MM.1S (cell line): ENCODE measurements around the gene POLR2H.

Experiments
- DNase-seq: peaks from one replicate; pipeline ENCODE4 v3.0.0-alpha.2; 2015
- H2AFZ ChIP-seq: fragments of 300-600 bp; sonication (generic); 2 replicates; pipeline ENCODE4 v1.6.0; 2016; ENCODE audit warnings: antibody characterized with exemption, low read length
- H3F3A ChIP-seq: fragments of 300-600 bp; sonication (generic); 2 replicates; pipeline ENCODE4 v1.6.1; 2016; ENCODE audit warnings: mild to moderate bottlenecking, antibody characterized with exemption, low read length, moderate library complexity, mixed read lengths; ENCODE audit not compliant: insufficient read depth
- H3K27ac ChIP-seq: fragments of 300-600 bp; sonication (generic); 2 replicates; pipeline ENCODE4 v1.5.1; 2016; ENCODE audit warnings: mild to moderate bottlenecking, low read length
- H3K27me3 ChIP-seq: fragments of 300-600 bp; sonication (generic); replicated peaks from 2 replicates; pipeline ENCODE4 v1.6.0; 2016; ENCODE audit warnings: low read length; ENCODE audit not compliant: insufficient read depth
- H3K36me3 ChIP-seq: fragments of 300-600 bp; sonication (generic); replicated peaks from 2 replicates; pipeline ENCODE4 v1.6.1; 2016; ENCODE audit warnings: mild to moderate bottlenecking, low read length, mixed read lengths; ENCODE audit not compliant: insufficient read depth
- H3K4me1 ChIP-seq: fragments of 300-600 bp; sonication (generic); 2 replicates; pipeline ENCODE4 v1.6.1; 2016; ENCODE audit warnings: low read length, mixed read lengths
- H3K4me2 ChIP-seq: fragments of 300-600 bp; sonication (generic); 2 replicates; pipeline ENCODE4 v1.6.0; 2016; ENCODE audit warnings: low read depth, low read length
- H3K4me3 ChIP-seq: fragments of 300-600 bp; sonication (generic); 2 replicates; pipeline ENCODE4 v1.5.1; 2016; ENCODE audit warnings: low read length, mixed read lengths
- H3K79me2 ChIP-seq: fragments of 300-600 bp; sonication (generic); 2 replicates; pipeline ENCODE4 v1.6.1; 2016; ENCODE audit warnings: mixed run types, low read length, mixed read lengths
- H3K9ac ChIP-seq: fragments of 300-600 bp; sonication (generic); 2 replicates; pipeline ENCODE4 v1.6.1; 2016; ENCODE audit warnings: low read length, mixed read lengths
- H3K9me2 ChIP-seq: fragments of 300-600 bp; sonication (generic); replicated peaks from 2 replicates; pipeline ENCODE4 v1.6.1; 2016; ENCODE audit warnings: mild to moderate bottlenecking, low read length, mixed read lengths; ENCODE audit not compliant: insufficient read depth
- H3K9me3 ChIP-seq: fragments of 300-600 bp; sonication (generic); replicated peaks from 2 replicates; pipeline ENCODE4 v1.6.1; 2016; ENCODE audit warnings: mild to moderate bottlenecking, low read length, mixed read lengths; ENCODE audit not compliant: insufficient read depth
- H4K20me1 ChIP-seq: fragments of 300-600 bp; sonication (generic); 2 replicates; pipeline ENCODE4 v1.6.1; 2016; ENCODE audit warnings: mild to moderate bottlenecking, low read length, moderate library complexity, mixed read lengths; ENCODE audit not compliant: insufficient read depth
- CTCF ChIP-seq: fragments of 300-600 bp; sonication (generic); IDR thresholded peaks from 2 replicates; pipeline ENCODE4 v1.5.1; 2016; ENCODE audit warnings: antibody characterized with exemption, low read length, mixed read lengths
- EZH2 ChIP-seq: fragments of 300-600 bp; sonication (generic); optimal IDR thresholded peaks from 2 replicates; pipeline ENCODE3; 2017; ENCODE audit warnings: low read depth, mild to moderate bottlenecking, antibody characterized with exemption, low read length, mixed read lengths
- EZH2phosphoT487 ChIP-seq: fragments of 300-600 bp; sonication (generic); IDR thresholded peaks from 2 replicates; pipeline ENCODE4 v1.6.1; 2018; ENCODE audit warnings: antibody characterized with exemption, low read length

POLR2H gene

GRCh38 chr3:184381261-184382224 is 20.0 kb downstream of the POLR2H start:
- no peaks in the 10 kb centered on the region for H3K79me2 ChIP-seq
- TF ChIP-seq CTCF = no peak
- peak overlapping the region; percentile 96; the same call in 1 of the 2 replicates for H3K4me2 ChIP-seq
- no peaks in the 10 kb centered on the region for H3F3A ChIP-seq
- peaks cover 64% of the 10 kb centered on the region for H3K27me3 ChIP-seq
- H3K27ac ChIP-seq = no peak overlapping the region
- no peak overlapping the region for H3K4me3 ChIP-seq
- no peaks in the 10 kb centered on the region for H3K9me3 ChIP-seq
- H3K9ac ChIP-seq = no peak overlapping the region
- no peaks in the 10 kb centered on the region for H3K36me3 ChIP-seq
- no peak for DNase-seq
- no peaks in the 10 kb centered on the region for H3K9me2 ChIP-seq
- H4K20me1 ChIP-seq = no peaks in the 10 kb centered on the region
- H2AFZ ChIP-seq = peak overlapping the region; percentile 53; the same call in 1 of the 2 replicates
- H3K4me1 ChIP-seq = peaks cover 5% of the 10 kb centered on the region; the same call in 1 of the 2 replicates

- no peaks in the 10 kb centered on the region for H3K36me3 ChIP-seq
- H3K27ac ChIP-seq = no peak overlapping the region
- H3K27me3 ChIP-seq = peaks cover 65% of the 10 kb centered on the region
- H3K79me2 ChIP-seq = no peaks in the 10 kb centered on the region
- H3F3A ChIP-seq = no peaks in the 10 kb centered on the region
- no peak overlapping the region for H2AFZ ChIP-seq
- H3K4me1 ChIP-seq = peaks cover 5% of the 10 kb centered on the region; the same call in 1 of the 2 replicates
- H4K20me1 ChIP-seq = no peaks in the 10 kb centered on the region
- no peak for TF ChIP-seq EZH2
- H3K9me3 ChIP-seq = no peaks in the 10 kb centered on the region
- no peak overlapping the region for H3K4me3 ChIP-seq
- DNase-seq = no peak
- no peak overlapping the region for H3K9ac ChIP-seq
- no peaks in the 10 kb centered on the region for H3K9me2 ChIP-seq
- H3K4me2 ChIP-seq = no peak overlapping the region
Observed at GRCh38 chr3:184382326-184383032, 21.0 kb downstream of the POLR2H start.

- Histone ChIP-seq H3K4me1 (peaks cover 5% of the 10 kb centered on the region; the same call in 1 of the 2 replicates), H3F3A (no peaks in the 10 kb centered on the region), H3K27me3 (peaks cover 62% of the 10 kb centered on the region), H3K79me2 (no peaks in the 10 kb centered on the region), H4K20me1 (no peaks in the 10 kb centered on the region), H3K4me2 (no peak overlapping the region), H3K4me3 (no peak overlapping the region), H3K27ac (no peak overlapping the region), H3K36me3 (no peaks in the 10 kb centered on the region), H3K9ac (no peak overlapping the region), H3K9me3 (no peaks in the 10 kb centered on the region), H2AFZ (no peak overlapping the region), H3K9me2 (no peaks in the 10 kb centered on the region)
- TF ChIP-seq CTCF (no peak), EZH2 (no peak), EZH2phosphoT487 (no peak)
- DNase-seq = no peak
Observed at GRCh38 chr3:184383033-184383740, 21.7 kb downstream of the POLR2H start.
